Esophagus squamous epithelium (tissue), 4 donors: Measurements from ENCODE around the gene THRAP3.

ENCODE experiments used
- POLR2A ChIP-seq, 4 donors: fragments of 450-650 bp; IDR thresholded peaks; one replicate each; pipeline ENCODE4 v1.6.1; 2017; ENCODE audit warnings: antibody characterized with exemption in 4 of 4, mild to moderate bottlenecking in 4 of 4, moderate library complexity in 3 of 4
- TF ChIP-seq, protein P1 (sequence below), 6 experiments: fragments of 450-650 bp in 4 of 6; fragments of 200-600 bp in 2 of 6; sonication (generic) in 2 of 6; IDR thresholded peaks; one replicate each; pipeline ENCODE4 v1.5.1; 2016 to 2019; ENCODE audit warnings: antibody characterized with exemption in 6 of 6, mild to moderate bottlenecking in 4 of 6, moderate library complexity in 4 of 6

DNA sequence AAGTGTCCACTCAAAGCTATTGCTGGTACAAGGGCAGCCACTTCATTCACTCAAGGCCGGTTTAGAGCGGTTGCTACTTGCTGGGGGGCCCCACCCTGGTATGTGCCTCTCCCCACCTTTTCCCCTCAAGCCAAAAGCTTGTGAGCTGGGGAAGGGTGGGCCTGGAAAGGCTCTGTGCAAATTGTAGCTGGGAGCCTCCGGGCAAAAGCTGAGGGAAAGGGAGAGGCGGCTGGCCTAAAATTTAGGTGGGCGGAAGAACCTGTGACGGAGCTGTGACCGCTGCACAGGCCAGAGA lies 81.6 kb downstream of the THRAP3 start:
- TF ChIP-seq, protein P1, sequence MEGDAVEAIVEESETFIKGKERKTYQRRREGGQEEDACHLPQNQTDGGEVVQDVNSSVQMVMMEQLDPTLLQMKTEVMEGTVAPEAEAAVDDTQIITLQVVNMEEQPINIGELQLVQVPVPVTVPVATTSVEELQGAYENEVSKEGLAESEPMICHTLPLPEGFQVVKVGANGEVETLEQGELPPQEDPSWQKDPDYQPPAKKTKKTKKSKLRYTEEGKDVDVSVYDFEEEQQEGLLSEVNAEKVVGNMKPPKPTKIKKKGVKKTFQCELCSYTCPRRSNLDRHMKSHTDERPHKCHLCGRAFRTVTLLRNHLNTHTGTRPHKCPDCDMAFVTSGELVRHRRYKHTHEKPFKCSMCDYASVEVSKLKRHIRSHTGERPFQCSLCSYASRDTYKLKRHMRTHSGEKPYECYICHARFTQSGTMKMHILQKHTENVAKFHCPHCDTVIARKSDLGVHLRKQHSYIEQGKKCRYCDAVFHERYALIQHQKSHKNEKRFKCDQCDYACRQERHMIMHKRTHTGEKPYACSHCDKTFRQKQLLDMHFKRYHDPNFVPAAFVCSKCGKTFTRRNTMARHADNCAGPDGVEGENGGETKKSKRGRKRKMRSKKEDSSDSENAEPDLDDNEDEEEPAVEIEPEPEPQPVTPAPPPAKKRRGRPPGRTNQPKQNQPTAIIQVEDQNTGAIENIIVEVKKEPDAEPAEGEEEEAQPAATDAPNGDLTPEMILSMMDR (IDR thresholded peaks at IDR 0.05): no peak
- no peak for TF ChIP-seq POLR2A (IDR thresholded peaks at IDR 0.05)
